Activated T-helper 1 cell treated with anti-CD3 and anti-CD28 coated beads, Interleukin-2, amount 50 U/mL, for 16 hours (primary cell): ENCODE results near the gene CHIA.

ENCODE experiments used
- DNase-seq, 2 donors: peaks; one replicate each; pipeline ENCODE4 v3.0.0-alpha.2; 2020; ENCODE audit warnings: low read depth in 1 of 2, low spot score in 1 of 2

The CHIA gene

GRCh38 chr1:111361761-111362160 lies 71.1 kb downstream of the CHIA start:
- no peak for DNase-seq

GRCh38 chr1:111364690-111365089 lies 74.0 kb downstream of the CHIA start:
- no peak for DNase-seq

- no peak for DNase-seq
These were observed 75.6 kb downstream of the CHIA start for GRCh38 chr1:111366256-111366655.

GRCh38 chr1:111369177-111369576 lies 78.5 kb downstream of the CHIA start:
- DNase-seq = no peak

GRCh38 chr1:111369645-111370044 lies 79.0 kb downstream of the CHIA start:
- DNase-seq = no peak
